ENCODE data around the gene SNED1. TPM values are rescaled to one million over a fixed set of nuclear protein-coding genes. Genes with fewer than 3 reads are reported as not detected.

The SNED1 gene
- total RNA-seq, 2 experiments from 2014 or later = 2.8 to 13.6 TPM

DNA sequence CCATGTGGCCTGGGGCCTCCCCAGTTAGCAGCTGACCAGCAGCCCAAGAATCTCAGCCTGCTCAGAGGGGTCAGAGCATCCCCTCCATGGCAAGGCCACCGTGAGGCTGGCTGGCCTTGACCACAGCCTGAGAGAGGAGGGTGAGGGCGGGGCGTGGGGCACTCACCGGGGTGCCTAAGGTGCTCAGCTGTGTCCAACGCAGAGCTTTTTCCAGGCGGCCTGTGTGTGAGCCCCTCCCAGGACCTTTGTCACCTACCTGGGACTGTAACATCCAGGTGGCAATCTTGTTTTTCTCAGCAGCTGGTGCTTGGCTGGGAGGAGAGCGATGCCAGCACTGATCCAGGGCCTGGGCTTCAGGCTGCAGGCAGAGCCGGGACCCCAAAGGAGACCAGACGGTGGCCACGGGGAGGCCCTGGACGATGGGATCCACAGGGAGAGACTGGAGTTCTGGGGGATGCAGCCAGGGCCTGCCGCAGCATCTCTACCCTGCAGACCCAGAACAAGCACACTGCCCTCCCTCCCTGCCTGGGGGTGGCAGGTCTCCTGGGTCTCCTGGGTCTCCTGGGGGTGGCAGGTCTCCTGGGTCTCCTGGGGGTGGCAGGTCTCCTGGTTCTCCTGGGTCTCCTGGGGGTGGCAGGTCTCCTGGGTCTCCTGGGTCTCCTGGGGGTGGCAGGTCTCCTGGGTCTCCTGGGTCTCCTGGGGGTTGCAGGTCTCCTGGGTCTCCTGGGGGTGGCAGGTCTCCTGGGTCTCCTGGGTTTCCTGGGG is 12.3 kb downstream of the SNED1 start:
- DNase-seq (ENCODE audit: low spot score) = no peak
- no peaks in the 10 kb centered on the region for H3K4me1 ChIP-seq (ENCODE audit: insufficient read depth, low read length, poor library complexity, severe bottlenecking)
- TF ChIP-seq, protein P1, sequence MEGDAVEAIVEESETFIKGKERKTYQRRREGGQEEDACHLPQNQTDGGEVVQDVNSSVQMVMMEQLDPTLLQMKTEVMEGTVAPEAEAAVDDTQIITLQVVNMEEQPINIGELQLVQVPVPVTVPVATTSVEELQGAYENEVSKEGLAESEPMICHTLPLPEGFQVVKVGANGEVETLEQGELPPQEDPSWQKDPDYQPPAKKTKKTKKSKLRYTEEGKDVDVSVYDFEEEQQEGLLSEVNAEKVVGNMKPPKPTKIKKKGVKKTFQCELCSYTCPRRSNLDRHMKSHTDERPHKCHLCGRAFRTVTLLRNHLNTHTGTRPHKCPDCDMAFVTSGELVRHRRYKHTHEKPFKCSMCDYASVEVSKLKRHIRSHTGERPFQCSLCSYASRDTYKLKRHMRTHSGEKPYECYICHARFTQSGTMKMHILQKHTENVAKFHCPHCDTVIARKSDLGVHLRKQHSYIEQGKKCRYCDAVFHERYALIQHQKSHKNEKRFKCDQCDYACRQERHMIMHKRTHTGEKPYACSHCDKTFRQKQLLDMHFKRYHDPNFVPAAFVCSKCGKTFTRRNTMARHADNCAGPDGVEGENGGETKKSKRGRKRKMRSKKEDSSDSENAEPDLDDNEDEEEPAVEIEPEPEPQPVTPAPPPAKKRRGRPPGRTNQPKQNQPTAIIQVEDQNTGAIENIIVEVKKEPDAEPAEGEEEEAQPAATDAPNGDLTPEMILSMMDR (conservative IDR thresholded peaks at IDR 0.05; ENCODE audit: low read length) = no peak
- TF ChIP-seq EZH2phosphoT487 (IDR thresholded peaks at IDR 0.05; ENCODE audit: borderline replicate concordance, low read depth, low read length) = no peak
- CTCF ChIA-PET (ENCODE audit: unreplicated experiment) = no interaction called here
- H4K20me1 ChIP-seq (ENCODE audit: insufficient read depth, low read length) = no peaks in the 10 kb centered on the region
- no peak overlapping the region for H3K27ac ChIP-seq (ENCODE audit: low read depth, low read length, poor library complexity, severe bottlenecking)
- no peak overlapping the region for H3K4me2 ChIP-seq (ENCODE audit: low read length)
- H3K9me2 ChIP-seq (ENCODE audit: insufficient read depth, low read length) = no peaks in the 10 kb centered on the region
- POLR2A ChIA-PET = no interaction called here
- H3K36me3 ChIP-seq (ENCODE audit: insufficient read depth, low read length) = no peaks in the 10 kb centered on the region
- no TSS peak for BruUV-seq (replicated peaks)
- no peaks in the 10 kb centered on the region for H3K79me2 ChIP-seq (ENCODE audit: insufficient read depth, low read depth, low read length)
- H3K4me3 ChIP-seq (ENCODE audit: low read depth, low read length, poor library complexity, severe bottlenecking) = no peak overlapping the region
- no peak overlapping the region for H2AFZ ChIP-seq (ENCODE audit: low read length)
- 0 out of 2 replicates have a peak, but pooled peaks cover 5% of the 10 kb centered on the region for H3K9me3 ChIP-seq (ENCODE audit: low read length)
- intact Hi-C loops (cut with micrococcal nuclease; ENCODE audit: unreplicated experiment) = no loop called here

GRCh38 chr2:241011296-241011600 is 12.8 kb downstream of the SNED1 start:
- Histone ChIP-seq H3K4me3 (ENCODE audit: low read depth, low read length, poor library complexity, severe bottlenecking) (no peak overlapping the region), H3K79me2 (ENCODE audit: insufficient read depth, low read depth, low read length) (no peaks in the 10 kb centered on the region), H3K27ac (ENCODE audit: low read depth, low read length, poor library complexity, severe bottlenecking) (no peak overlapping the region), H3K9me2 (ENCODE audit: insufficient read depth, low read length) (no peaks in the 10 kb centered on the region), H3K36me3 (ENCODE audit: insufficient read depth, low read length) (no peaks in the 10 kb centered on the region), H3K4me2 (ENCODE audit: low read length) (no peak overlapping the region), H3K4me1 (ENCODE audit: insufficient read depth, low read length, poor library complexity, severe bottlenecking) (no peaks in the 10 kb centered on the region), H4K20me1 (ENCODE audit: insufficient read depth, low read length) (no peaks in the 10 kb centered on the region), H2AFZ (ENCODE audit: low read length) (no peak overlapping the region), H3K9me3 (ENCODE audit: low read length) (no peaks in the 10 kb centered on the region)
- ChIA-PET CTCF (ENCODE audit: unreplicated experiment) (no interaction called here), POLR2A (no interaction called here)
- no TSS peak for BruUV-seq (replicated peaks)
- intact Hi-C loops (cut with micrococcal nuclease; ENCODE audit: unreplicated experiment) = no loop called here
- no peak for TF ChIP-seq EZH2phosphoT487 (IDR thresholded peaks at IDR 0.05; ENCODE audit: borderline replicate concordance, low read depth, low read length)
- TF ChIP-seq, protein P1 (conservative IDR thresholded peaks at IDR 0.05; ENCODE audit: low read length) = no peak
- no peak for DNase-seq (ENCODE audit: low spot score)

DNA sequence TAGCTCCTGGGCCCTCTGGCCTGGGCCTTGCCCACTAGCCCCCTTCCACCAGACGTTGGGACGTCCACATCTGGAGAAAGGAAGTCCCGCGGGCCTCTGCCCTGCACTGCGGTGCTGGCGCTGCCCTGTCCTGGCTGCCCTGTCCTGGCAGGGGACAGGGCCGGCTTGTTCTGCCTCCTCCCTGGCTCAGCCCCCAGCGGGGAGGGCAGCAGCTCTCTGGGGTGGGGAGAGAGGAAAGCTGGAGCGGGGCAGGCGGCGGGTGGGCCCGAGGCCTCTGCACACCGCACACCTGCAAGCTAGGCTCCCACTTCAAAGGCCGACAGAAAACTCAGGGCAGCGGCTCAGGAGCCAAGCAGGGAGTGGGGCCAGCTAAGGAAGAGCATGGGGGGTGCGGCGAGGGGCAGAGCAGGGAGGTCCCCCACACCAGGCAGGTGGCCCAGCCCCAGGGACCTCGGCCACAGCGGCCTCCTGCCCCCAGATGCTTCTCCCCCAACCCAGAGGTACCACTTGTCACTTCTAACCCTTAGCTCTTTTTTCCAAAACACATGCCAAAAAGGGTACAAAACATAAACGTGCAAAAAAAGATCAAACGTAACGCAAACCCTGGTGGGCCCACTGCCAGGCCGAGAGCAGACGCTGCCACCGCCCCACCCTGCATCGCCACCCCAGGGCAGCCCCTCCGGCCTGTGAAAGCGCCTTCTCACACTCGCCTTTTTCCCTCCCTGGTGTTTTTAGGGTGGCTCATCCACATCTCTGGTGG is 13.5 kb downstream of the SNED1 start:
- no peaks in the 10 kb centered on the region for H3K4me1 ChIP-seq (ENCODE audit: insufficient read depth, low read length, poor library complexity, severe bottlenecking)
- H2AFZ ChIP-seq (ENCODE audit: low read length) = no peak overlapping the region
- H3K4me2 ChIP-seq (ENCODE audit: low read length) = no peak overlapping the region
- H3K36me3 ChIP-seq (ENCODE audit: insufficient read depth, low read length) = no peaks in the 10 kb centered on the region
- ChIA-PET POLR2A (no interaction called here), CTCF (ENCODE audit: unreplicated experiment) (no interaction called here)
- no TSS peak for BruUV-seq (replicated peaks)
- no peak overlapping the region for H3K4me3 ChIP-seq (ENCODE audit: low read depth, low read length, poor library complexity, severe bottlenecking)
- no peaks in the 10 kb centered on the region for H3K9me2 ChIP-seq (ENCODE audit: insufficient read depth, low read length)
- no peak overlapping the region for H3K27ac ChIP-seq (ENCODE audit: low read depth, low read length, poor library complexity, severe bottlenecking)
- H3K79me2 ChIP-seq (ENCODE audit: insufficient read depth, low read depth, low read length) = no peaks in the 10 kb centered on the region
- intact Hi-C loops (cut with micrococcal nuclease; ENCODE audit: unreplicated experiment) = no loop called here
- TF ChIP-seq EZH2phosphoT487 (IDR thresholded peaks at IDR 0.05; ENCODE audit: borderline replicate concordance, low read depth, low read length) = no peak
- TF ChIP-seq, protein P1 (conservative IDR thresholded peaks at IDR 0.05; ENCODE audit: low read length) = no peak
- no peak for DNase-seq (ENCODE audit: low spot score)
- H4K20me1 ChIP-seq (ENCODE audit: insufficient read depth, low read length) = no peaks in the 10 kb centered on the region
- H3K9me3 ChIP-seq (ENCODE audit: low read length) = no peaks in the 10 kb centered on the region

All from OCI-LY7 (cell line).